Stimulated activated CD4-positive, alpha-beta T cell treated with anti-CD3 and anti-CD28 coated beads, Interleukin-1b, Interleukin-23, amount 100 ng/mL, for 48 hours (primary cell): ENCODE data around the gene ZNF423.

ENCODE experiments used
- DNase-seq: peaks from one replicate; pipeline ENCODE4 v3.0.0-alpha.2; 2020

Gene ZNF423

GRCh38 chr16:49594685-49595498 is 261.0 kb downstream of the ZNF423 start:
- no peak for DNase-seq

GRCh38 chr16:49594153-49594552 is 261.8 kb downstream of the ZNF423 start:
- DNase-seq = no peak

GRCh38 chr16:49593424-49594040 is 262.4 kb downstream of the ZNF423 start:
- no peak for DNase-seq

DNA sequence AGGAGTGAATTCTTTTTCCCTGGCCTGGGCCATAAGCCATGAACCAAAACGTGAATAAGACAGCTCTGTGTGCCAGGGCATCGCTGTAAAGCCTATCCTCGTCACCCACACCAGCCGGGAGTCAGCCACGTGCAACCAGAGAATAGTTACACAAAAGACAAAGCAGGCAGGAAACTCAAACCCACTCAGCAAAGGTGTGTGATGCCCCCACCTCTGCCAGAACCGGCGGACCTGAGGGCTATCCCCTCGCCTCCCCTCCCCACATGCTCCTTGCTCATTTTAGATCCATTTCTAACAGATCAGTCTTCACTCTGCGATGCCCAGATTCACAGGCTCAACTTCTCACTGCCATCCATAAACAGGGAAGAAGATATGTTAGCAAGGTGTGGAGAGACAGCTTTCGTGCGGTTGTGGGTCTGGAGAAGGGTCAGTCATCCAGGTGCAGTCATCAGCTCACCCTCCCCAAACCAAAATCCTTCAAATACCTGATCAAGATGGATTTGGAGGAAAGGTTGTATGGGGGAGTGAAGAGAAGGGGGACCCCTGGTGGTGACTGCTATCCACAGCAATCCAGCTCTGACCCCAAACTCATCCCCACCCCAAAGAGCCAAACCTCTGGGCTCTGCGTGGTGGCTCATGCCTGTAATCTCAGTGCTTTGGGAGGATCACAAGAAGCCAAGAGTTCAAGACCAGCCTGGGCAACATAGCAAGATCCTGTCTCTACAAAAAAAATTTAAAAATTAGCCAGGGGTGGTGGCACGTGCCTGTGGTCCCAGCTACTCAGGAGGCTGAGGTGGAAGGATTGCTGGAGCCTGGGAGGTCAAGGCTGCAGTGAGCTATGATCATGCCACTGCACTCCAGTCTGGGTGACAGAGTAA is 263.1 kb downstream of the ZNF423 start:
- peak; percentile 22 for DNase-seq

- no peak for DNase-seq
Observed at GRCh38 chr16:49590166-49590871, 265.6 kb downstream of the ZNF423 start.

- DNase-seq = no peak
Observed at GRCh38 chr16:49589544-49590031, 266.3 kb downstream of the ZNF423 start.

GRCh38 chr16:49588729-49589384 is 267.1 kb downstream of the ZNF423 start:
- no peak for DNase-seq

- DNase-seq = no peak
Observed at GRCh38 chr16:49588026-49588425, 267.9 kb downstream of the ZNF423 start.

- DNase-seq = no peak
Observed at GRCh38 chr16:49587511-49587910, 268.4 kb downstream of the ZNF423 start.

- DNase-seq = no peak
Observed at GRCh38 chr16:49586466-49587450, 269.2 kb downstream of the ZNF423 start.

DNA sequence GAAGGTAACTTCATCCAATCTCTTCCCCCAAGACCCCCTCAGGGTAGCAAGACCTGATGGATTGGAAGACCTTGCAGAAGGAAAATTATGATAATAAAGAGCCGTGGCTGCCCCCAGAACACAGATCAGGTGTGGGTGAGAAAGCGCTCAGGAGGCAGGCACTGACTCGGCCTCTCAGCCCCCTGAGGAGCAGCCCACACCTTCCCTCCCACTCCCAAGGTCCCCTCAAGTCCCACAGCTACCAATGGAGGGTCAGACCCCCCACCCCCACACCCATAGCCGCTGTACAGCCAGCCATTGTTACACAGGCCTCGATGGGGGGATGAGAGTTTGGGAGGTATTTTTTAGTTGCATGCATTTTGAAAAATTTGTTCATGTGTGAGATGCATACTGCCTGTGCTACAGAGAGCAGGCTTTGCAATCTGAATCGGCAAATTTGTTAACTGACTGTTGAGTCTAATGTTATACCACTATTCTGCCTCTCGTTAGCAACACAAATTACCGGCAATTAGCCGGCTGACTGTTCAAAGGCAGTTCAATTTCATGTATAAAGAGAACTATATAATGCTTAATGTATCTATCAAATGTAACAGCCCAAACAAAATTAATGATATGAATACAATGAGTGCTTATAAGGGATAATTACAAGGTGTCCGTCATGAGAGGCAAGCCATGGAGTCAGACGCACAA is 270.6 kb downstream of the ZNF423 start:
- no peak for DNase-seq

DNA sequence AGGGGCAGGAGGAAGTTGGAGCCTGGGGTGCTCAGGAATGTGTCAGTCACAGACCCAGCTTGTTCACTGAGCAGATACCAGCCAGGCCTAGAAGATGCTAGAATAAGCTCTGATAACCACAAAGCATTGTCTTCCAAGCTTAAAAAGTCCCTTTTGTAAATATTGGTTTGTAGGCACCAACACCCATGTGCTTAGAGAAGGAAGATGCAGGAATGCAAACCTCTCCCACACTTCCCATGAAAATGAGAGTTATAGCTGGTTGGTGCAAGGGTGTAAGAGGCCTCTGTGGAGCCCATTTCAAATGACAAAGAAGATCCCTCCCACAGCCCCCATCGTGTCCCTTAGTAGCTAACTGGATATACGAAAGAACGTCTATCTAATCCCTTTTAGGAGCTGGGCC is 272.0 kb downstream of the ZNF423 start:
- DNase-seq = no peak

DNA sequence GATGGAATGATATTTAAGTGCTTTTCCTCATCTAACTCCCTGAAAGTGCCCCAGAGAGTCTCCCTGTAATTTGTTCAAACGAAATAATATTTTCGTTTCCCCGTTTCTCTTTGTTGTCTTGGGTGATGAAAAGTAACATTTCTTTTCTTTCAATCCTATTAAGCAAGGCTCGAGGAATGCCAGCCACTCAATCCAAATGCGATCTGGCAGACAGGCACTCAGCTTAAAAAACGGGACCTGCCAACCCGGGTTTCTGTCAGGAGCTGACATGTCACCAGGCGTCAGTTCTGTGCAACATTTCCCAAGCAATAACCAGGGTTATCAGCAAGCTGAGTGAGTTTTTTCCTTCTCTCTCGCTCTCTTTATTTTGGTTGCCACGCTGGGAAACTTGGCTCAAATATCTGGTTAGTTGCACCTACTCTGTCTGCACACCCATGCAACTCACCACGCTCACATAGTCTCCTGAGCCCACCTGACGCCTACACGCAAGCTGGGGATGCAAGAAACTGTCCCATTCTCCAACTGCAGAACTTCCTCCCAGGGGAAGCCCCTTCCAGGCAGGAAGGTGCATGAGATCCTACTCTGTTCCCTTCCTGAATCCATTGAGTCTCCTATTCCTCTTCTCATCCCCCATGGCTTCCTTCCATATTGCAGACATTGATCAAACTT is 274.1 kb downstream of the ZNF423 start:
- no peak for DNase-seq

GRCh38 chr16:49580751-49581303 is 275.1 kb downstream of the ZNF423 start:
- no peak for DNase-seq

- no peak for DNase-seq
Observed at GRCh38 chr16:49578435-49579024, 277.4 kb downstream of the ZNF423 start.

DNA sequence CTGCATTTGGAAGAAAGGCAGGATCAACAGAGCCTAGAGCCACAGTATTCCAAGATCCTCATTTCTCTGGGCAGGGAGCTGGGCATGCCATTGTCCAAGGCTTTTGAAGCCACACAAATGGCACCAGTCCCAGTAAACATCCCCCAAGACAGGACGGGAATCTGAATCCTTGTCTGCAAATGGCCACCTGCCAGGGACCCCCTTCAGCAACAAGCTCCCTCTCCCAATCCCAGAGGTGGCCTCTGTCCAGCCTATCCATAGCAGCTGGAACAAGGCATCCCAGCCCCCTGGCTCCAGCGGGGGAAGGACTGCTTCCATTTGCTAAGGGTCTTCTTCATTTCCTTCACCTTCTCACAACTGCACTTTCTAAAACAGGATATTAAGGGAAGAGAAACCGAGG is 277.9 kb downstream of the ZNF423 start:
- DNase-seq = no peak

DNA sequence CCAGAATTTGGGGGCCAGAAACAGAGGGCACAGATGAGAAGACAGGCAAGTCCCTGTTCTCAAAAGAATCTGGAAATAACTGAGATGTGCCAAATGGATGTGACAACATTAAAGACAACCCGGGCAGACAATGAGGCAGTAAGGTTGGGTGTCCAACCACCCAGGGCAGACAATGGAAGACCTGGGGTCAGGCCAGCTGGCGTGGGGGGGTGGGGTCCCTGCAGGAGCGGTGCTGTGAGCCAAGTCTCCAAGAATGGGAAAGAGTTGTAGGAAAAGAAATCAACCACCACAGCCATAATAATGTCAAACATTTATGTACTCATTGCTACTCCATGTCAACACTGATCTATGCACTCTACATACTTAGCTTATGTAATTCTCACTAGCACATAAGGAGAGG is 279.0 kb downstream of the ZNF423 start:
- DNase-seq = no peak

DNA sequence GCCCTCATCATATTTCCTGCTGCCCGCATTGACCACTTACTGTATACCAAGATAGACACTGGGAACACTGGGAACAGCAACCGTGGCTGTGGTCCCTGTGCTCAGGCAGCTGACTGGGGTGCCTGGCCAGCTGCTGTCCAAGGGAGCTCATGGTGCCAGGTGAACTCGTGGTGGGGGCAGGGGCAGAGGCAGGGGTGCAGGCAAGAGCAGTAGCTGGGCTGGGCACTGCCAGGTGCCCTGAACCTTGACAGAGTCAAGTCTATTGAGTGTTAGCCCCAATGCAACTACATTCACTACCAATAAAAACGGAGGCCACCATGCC is 279.8 kb downstream of the ZNF423 start:
- no peak for DNase-seq
